Lower lobe of right lung (tissue), 2 donors: Measurements from ENCODE around the gene PHLDB2. TPM values are rescaled to one million over a fixed set of nuclear protein-coding genes. Genes with fewer than 3 reads are reported as not detected.

Experiments
- ATAC-seq, 2 donors: fragments of 200-7000 bp; cut with Tn5 transposase; one replicate each; pipeline ENCODE4 v1.9.1; 2020 to 2022; ENCODE audit warnings: mild to moderate bottlenecking in 2 of 2, moderate library complexity in 2 of 2
- DNase-seq: peaks from one replicate; pipeline ENCODE4 v3.0.0-alpha.2; 2020
- H3K27ac ChIP-seq: fragments of 200-600 bp; one replicate; pipeline ENCODE4 v1.8.0; 2022
- H3K27me3 ChIP-seq: fragments of 200-600 bp; one replicate; pipeline ENCODE4 v1.8.0; 2022; ENCODE audit warnings: low read depth
- H3K36me3 ChIP-seq: fragments of 200-600 bp; one replicate; pipeline ENCODE4 v1.8.0; 2022; ENCODE audit warnings: mild to moderate bottlenecking
- H3K4me1 ChIP-seq: fragments of 200-600 bp; one replicate; pipeline ENCODE4 v1.8.0; 2022
- H3K4me3 ChIP-seq: fragments of 200-600 bp; one replicate; pipeline ENCODE4 v1.8.0; 2022; ENCODE audit warnings: mild to moderate bottlenecking
- H3K9me3 ChIP-seq: fragments of 200-600 bp; one replicate; pipeline ENCODE4 v1.8.0; 2022
- intact Hi-C: fragments of 100-400 bp; cut with DNase I; formaldehyde crosslinking; loops from one replicate; pipeline ENCODE4 v1.11.0; 2022
- total RNA-seq: library from RNA; stranded (reverse); fragmentation: NEBNext Ultra II Directional; extraction: Animal tissue kit (Norgen Biotek cat#: 25700); gene quantifications from one replicate; pipeline ENCODE4 v1.2.1, GENCODE V29; 2021
- TF ChIP-seq, protein P1 (sequence below): fragments of 200-600 bp; IDR thresholded peaks from one replicate; pipeline ENCODE4 v1.8.0; 2022; ENCODE audit warnings: antibody characterized with exemption, mild to moderate bottlenecking
- donor health status: DM: no; HTN: yes; CAD: no; lungs with severe emphysema.

The PHLDB2 gene
- total RNA-seq, 1 donor from 2014 or later, result 33.6 TPM

DNA sequence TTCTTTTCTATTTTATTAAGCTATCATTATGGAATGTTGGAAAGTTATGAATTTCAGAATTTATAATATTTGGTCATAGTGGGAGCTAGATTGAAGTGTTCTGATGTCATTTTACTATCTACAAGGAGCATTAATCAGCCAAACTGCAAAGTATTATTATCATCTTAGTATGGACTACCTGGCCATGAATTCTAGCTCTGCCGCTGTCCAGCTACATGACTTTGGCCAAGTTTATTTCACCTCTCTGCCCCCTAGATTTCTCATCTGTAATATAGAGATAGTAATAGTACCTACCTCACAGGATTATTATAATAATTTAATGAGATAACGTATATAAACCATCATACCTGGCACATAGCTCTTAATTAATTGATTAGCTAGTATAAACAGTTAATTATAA is 92.0 kb downstream of the PHLDB2 start:
- Histone ChIP-seq H3K4me1 (peaks cover 6% of the 10 kb centered on the region), H3K36me3 (peaks cover 20% of the 10 kb centered on the region), H3K9me3 (no peaks in the 10 kb centered on the region), H3K27me3 (no peaks in the 10 kb centered on the region), H3K27ac (no peak overlapping the region), H3K4me3 (no peak overlapping the region)
- no peak for DNase-seq
- intact Hi-C loops, result no loop called here
- TF ChIP-seq, protein P1, sequence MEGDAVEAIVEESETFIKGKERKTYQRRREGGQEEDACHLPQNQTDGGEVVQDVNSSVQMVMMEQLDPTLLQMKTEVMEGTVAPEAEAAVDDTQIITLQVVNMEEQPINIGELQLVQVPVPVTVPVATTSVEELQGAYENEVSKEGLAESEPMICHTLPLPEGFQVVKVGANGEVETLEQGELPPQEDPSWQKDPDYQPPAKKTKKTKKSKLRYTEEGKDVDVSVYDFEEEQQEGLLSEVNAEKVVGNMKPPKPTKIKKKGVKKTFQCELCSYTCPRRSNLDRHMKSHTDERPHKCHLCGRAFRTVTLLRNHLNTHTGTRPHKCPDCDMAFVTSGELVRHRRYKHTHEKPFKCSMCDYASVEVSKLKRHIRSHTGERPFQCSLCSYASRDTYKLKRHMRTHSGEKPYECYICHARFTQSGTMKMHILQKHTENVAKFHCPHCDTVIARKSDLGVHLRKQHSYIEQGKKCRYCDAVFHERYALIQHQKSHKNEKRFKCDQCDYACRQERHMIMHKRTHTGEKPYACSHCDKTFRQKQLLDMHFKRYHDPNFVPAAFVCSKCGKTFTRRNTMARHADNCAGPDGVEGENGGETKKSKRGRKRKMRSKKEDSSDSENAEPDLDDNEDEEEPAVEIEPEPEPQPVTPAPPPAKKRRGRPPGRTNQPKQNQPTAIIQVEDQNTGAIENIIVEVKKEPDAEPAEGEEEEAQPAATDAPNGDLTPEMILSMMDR, result no peak
- ATAC-seq, result no peak

- intact Hi-C loops, result no loop called here
Observed at GRCh38 chr3:111952086-111952485, 93.0 kb downstream of the PHLDB2 start.

DNA sequence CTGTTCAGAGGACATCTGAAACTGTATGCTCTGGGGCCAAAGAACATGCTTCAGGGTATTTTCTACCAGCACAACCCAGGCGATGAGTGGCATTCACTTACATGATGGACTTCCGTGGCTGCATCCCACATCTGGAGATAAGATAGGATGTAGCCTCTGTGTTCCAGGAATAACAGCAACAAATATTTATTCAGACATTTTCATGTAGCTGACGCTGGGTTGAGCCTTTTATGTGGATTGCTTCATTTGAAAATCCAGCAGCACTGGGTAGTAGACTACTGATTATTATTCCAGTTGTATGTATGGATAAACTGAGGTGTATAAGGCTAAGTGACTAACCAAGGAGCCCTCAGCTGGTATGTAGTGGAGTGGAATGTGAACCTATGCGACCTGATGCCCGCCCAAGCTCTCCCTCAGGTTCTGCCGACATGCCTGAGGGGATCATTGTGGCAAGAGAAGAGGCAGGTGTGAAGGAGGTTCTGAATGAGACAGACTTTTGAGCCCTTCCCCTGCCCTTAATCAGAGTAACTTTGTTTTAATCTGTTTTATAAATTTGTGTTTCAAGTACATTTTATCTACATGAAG is 93.9 kb downstream of the PHLDB2 start:
- H3K27ac ChIP-seq, result no peak overlapping the region
- TF ChIP-seq, protein P1, result no peak
- no peaks in the 10 kb centered on the region for H3K27me3 ChIP-seq
- H3K36me3 ChIP-seq, result peaks cover 20% of the 10 kb centered on the region
- intact Hi-C loops, result no loop called here
- DNase-seq (no peak), ATAC-seq (no peak)
- peaks cover 6% of the 10 kb centered on the region for H3K4me1 ChIP-seq
- no peak overlapping the region for H3K4me3 ChIP-seq
- H3K9me3 ChIP-seq, result no peaks in the 10 kb centered on the region

More at GRCh38 chr3:111952086-111952485, 93.0 kb downstream of the PHLDB2 start:
- H3K27me3 ChIP-seq, result no peaks in the 10 kb centered on the region
- TF ChIP-seq, protein P1, result no peak
- H3K27ac ChIP-seq, result no peak overlapping the region
- H3K4me3 ChIP-seq, result no peak overlapping the region
- DNase-seq (no peak), ATAC-seq (no peak)
- peaks cover 6% of the 10 kb centered on the region for H3K4me1 ChIP-seq
- H3K9me3 ChIP-seq, result no peaks in the 10 kb centered on the region
- peaks cover 20% of the 10 kb centered on the region for H3K36me3 ChIP-seq

DNA sequence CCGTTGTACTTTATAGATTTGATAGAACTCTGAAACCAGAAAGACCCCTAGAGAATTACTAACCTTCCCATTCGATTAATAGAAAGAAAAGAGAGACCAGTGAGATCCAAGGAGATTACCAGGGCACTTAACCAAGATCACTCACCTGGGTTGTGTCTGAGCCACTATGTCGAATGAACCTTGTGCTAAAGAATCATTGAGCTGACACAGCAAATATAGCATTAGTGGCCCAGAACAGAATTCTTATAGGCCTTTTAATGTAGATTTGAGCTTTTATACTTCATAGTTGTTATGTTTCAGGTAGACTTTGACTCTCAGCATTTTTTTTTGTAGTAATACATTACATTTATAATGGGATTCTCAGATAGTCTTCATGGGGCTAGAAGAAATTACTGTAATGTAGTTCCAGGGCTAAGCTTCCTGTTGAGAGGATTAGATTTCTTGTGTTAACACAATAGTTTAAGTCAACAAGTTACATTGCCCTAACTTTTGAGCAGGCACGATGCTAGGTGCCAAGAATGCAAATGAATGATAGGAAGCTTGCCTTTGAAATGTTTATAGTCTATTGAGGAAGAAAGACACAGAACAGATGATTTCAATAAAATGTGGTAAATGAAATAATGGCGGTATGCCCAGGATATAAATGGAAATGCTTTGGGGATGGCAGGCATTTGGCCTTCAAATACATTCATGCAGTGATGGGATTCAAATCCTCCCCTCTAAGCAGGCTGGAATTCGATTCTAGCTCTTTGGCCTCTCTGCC is 95.3 kb downstream of the PHLDB2 start:
- ATAC-seq (no peak), DNase-seq (no peak)
- TF ChIP-seq, protein P1, result no peak
- Histone ChIP-seq H3K9me3 (no peaks in the 10 kb centered on the region), H3K4me1 (peaks cover 6% of the 10 kb centered on the region), H3K27me3 (no peaks in the 10 kb centered on the region), H3K36me3 (peaks cover 20% of the 10 kb centered on the region), H3K4me3 (no peak overlapping the region), H3K27ac (no peak overlapping the region)
- intact Hi-C loops, result no loop called here

- Histone ChIP-seq H3K9me3 (no peaks in the 10 kb centered on the region), H3K4me3 (no peak overlapping the region), H3K4me1 (peaks cover 6% of the 10 kb centered on the region), H3K27me3 (no peaks in the 10 kb centered on the region), H3K27ac (no peak overlapping the region), H3K36me3 (peaks cover 16% of the 10 kb centered on the region)
- no peak for ATAC-seq
- no peak for DNase-seq
- intact Hi-C loops, result no loop called here
- TF ChIP-seq, protein P1, result no peak
Observed at GRCh38 chr3:111955876-111956275, 96.8 kb downstream of the PHLDB2 start.
